PC-9 (cell line): ENCODE results near the gene PDE11A.

Experiments
- CTCF ChIP-seq: fragments of 200-600 bp; sonication (generic); conservative IDR thresholded peaks from 2 replicates; pipeline ENCODE4 v1.6.1; 2017; ENCODE audit warnings: mixed run types, antibody characterized with exemption, mild to moderate bottlenecking, moderate library complexity
- EZH2 ChIP-seq: fragments of 200-600 bp; sonication (generic); IDR thresholded peaks from 2 replicates; pipeline ENCODE4 v1.8.0; 2017; ENCODE audit warnings: antibody characterized with exemption, low read depth

GRCh38 chr2:177716484-177716883, 356.1 kb downstream of the PDE11A start:
- no peak for TF ChIP-seq CTCF
- no peak for TF ChIP-seq EZH2
